ENCODE measurements around the gene ADD2. TPM values are rescaled to one million over a fixed set of nuclear protein-coding genes. Genes with fewer than 3 reads are reported as not detected.

Gene ADD2
- total RNA-seq, 1 experiment from 2014 or later, result 63.9 TPM

GRCh38 chr2:70676301-70677035 lies 91.5 kb downstream of the ADD2 start:
- Histone ChIP-seq H3K4me3 (ENCODE audit: insufficient read depth, low read depth, low read length) (no peak overlapping the region), H3K27me3 (ENCODE audit: control insufficient read depth, insufficient read depth, low read length) (no peaks in the 10 kb centered on the region), H3K36me3 (replicated peaks; ENCODE audit: control insufficient read depth, insufficient read depth, low read length) (peaks cover 33% of the 10 kb centered on the region)
- no peak for DNase-seq

- H3K27me3 ChIP-seq (ENCODE audit: control insufficient read depth, insufficient read depth, low read length), result no peaks in the 10 kb centered on the region
- DNase-seq, result no peak
- no peak overlapping the region for H3K4me3 ChIP-seq (ENCODE audit: insufficient read depth, low read depth, low read length)
- peaks cover 37% of the 10 kb centered on the region for H3K36me3 ChIP-seq (replicated peaks; ENCODE audit: control insufficient read depth, insufficient read depth, low read length)
These were observed 92.1 kb downstream of the ADD2 start for GRCh38 chr2:70675862-70676261.

GRCh38 chr2:70674636-70675430 lies 93.2 kb downstream of the ADD2 start:
- Histone ChIP-seq H3K36me3 (replicated peaks; ENCODE audit: control insufficient read depth, insufficient read depth, low read length) (peaks cover 43% of the 10 kb centered on the region), H3K4me3 (ENCODE audit: insufficient read depth, low read depth, low read length) (no peak overlapping the region), H3K27me3 (ENCODE audit: control insufficient read depth, insufficient read depth, low read length) (no peaks in the 10 kb centered on the region)
- DNase-seq, result no peak

GRCh38 chr2:70673041-70673647 lies 94.9 kb downstream of the ADD2 start:
- no peaks in the 10 kb centered on the region for H3K27me3 ChIP-seq (ENCODE audit: control insufficient read depth, insufficient read depth, low read length)
- H3K36me3 ChIP-seq (replicated peaks; ENCODE audit: control insufficient read depth, insufficient read depth, low read length), result peaks cover 46% of the 10 kb centered on the region
- no peak overlapping the region for H3K4me3 ChIP-seq (ENCODE audit: insufficient read depth, low read depth, low read length)
- DNase-seq, result no peak

- DNase-seq, result no peak
- H3K27me3 ChIP-seq (ENCODE audit: control insufficient read depth, insufficient read depth, low read length), result no peaks in the 10 kb centered on the region
- peaks cover 41% of the 10 kb centered on the region for H3K36me3 ChIP-seq (replicated peaks; ENCODE audit: control insufficient read depth, insufficient read depth, low read length)
- no peak overlapping the region for H3K4me3 ChIP-seq (ENCODE audit: insufficient read depth, low read depth, low read length)
These were observed 96.8 kb downstream of the ADD2 start for GRCh38 chr2:70671092-70671675.

- DNase-seq, result no peak
- Histone ChIP-seq H3K36me3 (replicated peaks; ENCODE audit: control insufficient read depth, insufficient read depth, low read length) (peaks cover 40% of the 10 kb centered on the region), H3K27me3 (ENCODE audit: control insufficient read depth, insufficient read depth, low read length) (no peaks in the 10 kb centered on the region), H3K4me3 (ENCODE audit: insufficient read depth, low read depth, low read length) (no peak overlapping the region)
These were observed 97.4 kb downstream of the ADD2 start for GRCh38 chr2:70670626-70671025.

GRCh38 chr2:70670202-70670601 lies 97.8 kb downstream of the ADD2 start:
- H3K27me3 ChIP-seq (ENCODE audit: control insufficient read depth, insufficient read depth, low read length), result no peaks in the 10 kb centered on the region
- H3K4me3 ChIP-seq (ENCODE audit: insufficient read depth, low read depth, low read length), result no peak overlapping the region
- H3K36me3 ChIP-seq (replicated peaks; ENCODE audit: control insufficient read depth, insufficient read depth, low read length), result peaks cover 43% of the 10 kb centered on the region
- no peak for DNase-seq

- H3K27me3 ChIP-seq (ENCODE audit: control insufficient read depth, insufficient read depth, low read length), result no peaks in the 10 kb centered on the region
- no peak overlapping the region for H3K4me3 ChIP-seq (ENCODE audit: insufficient read depth, low read depth, low read length)
- no peak for DNase-seq
- H3K36me3 ChIP-seq (replicated peaks; ENCODE audit: control insufficient read depth, insufficient read depth, low read length), result peaks cover 46% of the 10 kb centered on the region
These were observed 99.1 kb downstream of the ADD2 start for GRCh38 chr2:70668911-70669310.

GRCh38 chr2:70668432-70668831 lies 99.6 kb downstream of the ADD2 start:
- no peak for DNase-seq
- Histone ChIP-seq H3K36me3 (replicated peaks; ENCODE audit: control insufficient read depth, insufficient read depth, low read length) (peaks cover 45% of the 10 kb centered on the region), H3K27me3 (ENCODE audit: control insufficient read depth, insufficient read depth, low read length) (no peaks in the 10 kb centered on the region), H3K4me3 (ENCODE audit: insufficient read depth, low read depth, low read length) (no peak overlapping the region)

GRCh38 chr2:70664525-70664924 lies 103.5 kb downstream of the ADD2 start:
- Histone ChIP-seq H3K36me3 (replicated peaks; ENCODE audit: control insufficient read depth, insufficient read depth, low read length) (peaks cover 42% of the 10 kb centered on the region), H3K4me3 (ENCODE audit: insufficient read depth, low read depth, low read length) (no peak overlapping the region)
- no peak for DNase-seq

GRCh38 chr2:70663411-70663810 lies 104.6 kb downstream of the ADD2 start:
- Histone ChIP-seq H3K27me3 (ENCODE audit: control insufficient read depth, insufficient read depth, low read length) (no peaks in the 10 kb centered on the region), H3K4me3 (ENCODE audit: insufficient read depth, low read depth, low read length) (no peak overlapping the region), H3K36me3 (replicated peaks; ENCODE audit: control insufficient read depth, insufficient read depth, low read length) (peaks cover 33% of the 10 kb centered on the region)
- no peak for DNase-seq

More at GRCh38 chr2:70664525-70664924, 103.5 kb downstream of the ADD2 start:
- no peaks in the 10 kb centered on the region for H3K27me3 ChIP-seq (ENCODE audit: control insufficient read depth, insufficient read depth, low read length)

- peaks cover 15% of the 10 kb centered on the region for H3K36me3 ChIP-seq (replicated peaks; ENCODE audit: control insufficient read depth, insufficient read depth, low read length)
- H3K4me3 ChIP-seq (ENCODE audit: insufficient read depth, low read depth, low read length), result no peak overlapping the region
- no peaks in the 10 kb centered on the region for H3K27me3 ChIP-seq (ENCODE audit: control insufficient read depth, insufficient read depth, low read length)
- no peak for DNase-seq
These were observed 108.4 kb downstream of the ADD2 start for GRCh38 chr2:70659551-70659950.

- no peak for DNase-seq
- Histone ChIP-seq H3K27me3 (ENCODE audit: control insufficient read depth, insufficient read depth, low read length) (peaks cover 1% of the 10 kb centered on the region; the same call in 1 of the 2 replicates), H3K4me3 (ENCODE audit: insufficient read depth, low read depth, low read length) (no peak overlapping the region), H3K36me3 (replicated peaks; ENCODE audit: control insufficient read depth, insufficient read depth, low read length) (peaks cover 14% of the 10 kb centered on the region)
These were observed 109.5 kb downstream of the ADD2 start for GRCh38 chr2:70658476-70658875.

- peaks cover 3% of the 10 kb centered on the region for H3K36me3 ChIP-seq (replicated peaks; ENCODE audit: control insufficient read depth, insufficient read depth, low read length)
- peaks cover 1% of the 10 kb centered on the region; the same call in 1 of the 2 replicates for H3K27me3 ChIP-seq (ENCODE audit: control insufficient read depth, insufficient read depth, low read length)
- DNase-seq, result no peak
- no peak overlapping the region for H3K4me3 ChIP-seq (ENCODE audit: insufficient read depth, low read depth, low read length)
These were observed 110.8 kb downstream of the ADD2 start for GRCh38 chr2:70657246-70657645.
